Thyroid gland (tissue), 4 donors: ENCODE data around the gene TMEM139. TPM values are rescaled to one million over a fixed set of nuclear protein-coding genes. Genes with fewer than 3 reads are reported as not detected.

Experiments used
- DNase-seq, 2 donors: peaks; one replicate each; pipeline ENCODE4 v3.0.0-alpha.2; 2019
- H3K27ac ChIP-seq, 3 donors: fragments of 200-600 bp; sonication (generic); 1 replicate in 2 of 3; 2 replicates in 1 of 3; pipeline ENCODE4 v1.5.1; 2016 to 2019; ENCODE audit warnings: mild to moderate bottlenecking in 1 of 3, moderate library complexity in 1 of 3
- H3K27me3 ChIP-seq: fragments of 200-600 bp; sonication (generic); one replicate; pipeline ENCODE4 v1.5.1; 2019
- H3K36me3 ChIP-seq, 2 donors: fragments of 200-600 bp; sonication (generic); one replicate each; pipeline ENCODE4 v1.5.1; 2016 to 2019
- H3K4me1 ChIP-seq, 2 donors: fragments of 200-600 bp; sonication (generic); one replicate each; pipeline ENCODE4 v1.5.1; 2017 to 2019
- H3K4me3 ChIP-seq, 3 donors: fragments of 200-600 bp; sonication (generic); replicated peaks in 1 of 3; 1 replicate in 2 of 3; 2 replicates in 1 of 3; pipeline ENCODE4 v1.5.1; 2016; ENCODE audit warnings: mild to moderate bottlenecking in 1 of 3
- H3K9me3 ChIP-seq: fragments of 200-600 bp; sonication (generic); one replicate; pipeline ENCODE4 v1.5.1; 2017
- CTCF ChIP-seq, 6 experiments: fragments of 200-600 bp in 3 of 6; fragments of 450-650 bp in 3 of 6; sonication (generic) in 3 of 6; IDR thresholded peaks; one replicate each; pipeline ENCODE4 v1.5.1; 2016 to 2019; ENCODE audit warnings: antibody characterized with exemption in 6 of 6, mild to moderate bottlenecking in 2 of 6, inconsistent platforms in 1 of 6, moderate library complexity in 1 of 6
- POLR2A ChIP-seq, 2 donors: fragments of 450-650 bp; IDR thresholded peaks; one replicate each; pipeline ENCODE4 v1.6.1; 2017; ENCODE audit warnings: antibody characterized with exemption in 2 of 2, mild to moderate bottlenecking in 2 of 2, moderate library complexity in 1 of 2
- WGBS, 2 donors: methylation state at CpG; one replicate each; pipeline ENCODE4 v1.1.5; 2017; 5-methylcytosine and 5-hydroxymethylcytosine counted together
- intact Hi-C: fragments of 100-400 bp; cut with DNase I; formaldehyde crosslinking; loops from one replicate; pipeline ENCODE4 v1.15.1; 2023
- total RNA-seq, 4 donors: library from RNA; depleted of rRNA; stranded (reverse); fragments of >200 nt; gene quantifications; one replicate each; pipeline ENCODE4 v1.2.3, GENCODE V29; 2016

Gene TMEM139
- 10 to 100 TPM in 2 of 4 donors, 1 to 10 TPM in 2; 6.6 to 50.2 (median 19.6) TPM for total RNA-seq

GRCh38 chr7:143284591-143285469 lies at the start of gene TMEM139:
TSS of gene TMEM139 (plus strand) at chr7:143284958. CDS start at chr7:143285958, 1,000 bp downstream.
- peaks cover 12 to 44% of the 10 kb centered on the region in 2 donors for H3K4me1 ChIP-seq
- no peak within 1 kb of the TSS for H3K4me3 ChIP-seq

GRCh38 chr7:143235561-143235960 lies 49.2 kb upstream of the TMEM139 start:
- no peak for TF ChIP-seq CTCF (IDR thresholded peaks at IDR 0.05)
- no peak for TF ChIP-seq POLR2A (IDR thresholded peaks at IDR 0.05)
- intact Hi-C loops: no loop called here
- Histone ChIP-seq H3K27ac (no peak overlapping the region), H3K27me3 (no peaks in the 10 kb centered on the region), H3K4me3 (no peak overlapping the region), H3K36me3 (no peaks in the 10 kb centered on the region), H3K4me1 (no peaks in the 10 kb centered on the region), H3K9me3 (no peaks in the 10 kb centered on the region)
- WGBS, 2 donors: 38% methylated on average over 1 of the region's 1 CpG
- DNase-seq: no peak

More at GRCh38 chr7:143284591-143285469, at the start of gene TMEM139:
- H3K27me3 ChIP-seq: no peaks in the 10 kb centered on the region
- H3K27ac ChIP-seq: peak within 1 kb of the TSS; percentile 49 to 87 (median 72)
- DNase-seq: peak; percentile 45 to 66
- no peaks in the 10 kb centered on the region for H3K9me3 ChIP-seq
- WGBS, 2 donors: 71 to 76% methylated on average over 19 of the region's 19 CpGs
- TF ChIP-seq POLR2A (IDR thresholded peaks at IDR 0.05) (peak in 1 of 2 donors; percentile 52), CTCF (IDR thresholded peaks at IDR 0.05) (no peak)
- intact Hi-C loops: loop anchor here (10.0 kb wide), 2 partner anchors 100 to 130 kb away; partner anchors contain the start of gene ZYX
- H3K36me3 ChIP-seq: no peaks in the 10 kb centered on the region

- DNase-seq: no peak
- Histone ChIP-seq H3K36me3 (no peaks in the 10 kb centered on the region), H3K9me3 (no peaks in the 10 kb centered on the region), H3K4me1 (peaks cover 0 to 3% of the 10 kb centered on the region in 2 donors), H3K27ac (no peak overlapping the region), H3K27me3 (no peaks in the 10 kb centered on the region), H3K4me3 (no peak overlapping the region)
- TF ChIP-seq POLR2A (IDR thresholded peaks at IDR 0.05) (no peak), CTCF (IDR thresholded peaks at IDR 0.05) (no peak)
- intact Hi-C loops: no loop called here
- 74 to 93% methylated on average over 3 of the region's 3 CpGs for WGBS, 2 donors
Measured at GRCh38 chr7:143236408-143236990, 48.3 kb upstream of the TMEM139 start.

GRCh38 chr7:143237366-143237765 lies 47.4 kb upstream of the TMEM139 start:
- Histone ChIP-seq H3K27me3 (no peaks in the 10 kb centered on the region), H3K36me3 (no peaks in the 10 kb centered on the region), H3K4me3 (no peak overlapping the region), H3K27ac (no peak overlapping the region), H3K4me1 (peaks cover 0 to 3% of the 10 kb centered on the region in 2 donors), H3K9me3 (no peaks in the 10 kb centered on the region)
- no peak for DNase-seq
- TF ChIP-seq CTCF (IDR thresholded peaks at IDR 0.05) (no peak), POLR2A (IDR thresholded peaks at IDR 0.05) (no peak)
- intact Hi-C loops: no loop called here
